Dermis blood vessel endothelial cell (primary cell): ENCODE measurements around the gene ZCCHC24. TPM values are rescaled to one million over a fixed set of nuclear protein-coding genes. Genes with fewer than 3 reads are reported as not detected.
"Not testable (repeated sequence)": the region's sequence is repeated elsewhere in the genome, so short reads cannot be mapped to it uniquely, and the experiment has no call there.

Source experiments
- DNase-seq: peaks from one replicate; pipeline ENCODE4 v3.0.0; 2010
- total RNA-seq: library from RNA; depleted of rRNA; stranded (reverse); fragments of >200 nt; gene quantifications from 2 replicates; pipeline ENCODE4 v1.2.3, GENCODE V29; 2014

The ZCCHC24 gene
- total RNA-seq, 1 donor from 2014 or later: 7.3 TPM

- DNase-seq: no peak
Observed at GRCh38 chr10:79472449-79472848, 27.0 kb upstream of the ZCCHC24 start.

- DNase-seq: no peak
Observed at GRCh38 chr10:79471776-79472175, 26.4 kb upstream of the ZCCHC24 start.

GRCh38 chr10:79470096-79470495 is 24.7 kb upstream of the ZCCHC24 start:
- DNase-seq: no peak

DNA sequence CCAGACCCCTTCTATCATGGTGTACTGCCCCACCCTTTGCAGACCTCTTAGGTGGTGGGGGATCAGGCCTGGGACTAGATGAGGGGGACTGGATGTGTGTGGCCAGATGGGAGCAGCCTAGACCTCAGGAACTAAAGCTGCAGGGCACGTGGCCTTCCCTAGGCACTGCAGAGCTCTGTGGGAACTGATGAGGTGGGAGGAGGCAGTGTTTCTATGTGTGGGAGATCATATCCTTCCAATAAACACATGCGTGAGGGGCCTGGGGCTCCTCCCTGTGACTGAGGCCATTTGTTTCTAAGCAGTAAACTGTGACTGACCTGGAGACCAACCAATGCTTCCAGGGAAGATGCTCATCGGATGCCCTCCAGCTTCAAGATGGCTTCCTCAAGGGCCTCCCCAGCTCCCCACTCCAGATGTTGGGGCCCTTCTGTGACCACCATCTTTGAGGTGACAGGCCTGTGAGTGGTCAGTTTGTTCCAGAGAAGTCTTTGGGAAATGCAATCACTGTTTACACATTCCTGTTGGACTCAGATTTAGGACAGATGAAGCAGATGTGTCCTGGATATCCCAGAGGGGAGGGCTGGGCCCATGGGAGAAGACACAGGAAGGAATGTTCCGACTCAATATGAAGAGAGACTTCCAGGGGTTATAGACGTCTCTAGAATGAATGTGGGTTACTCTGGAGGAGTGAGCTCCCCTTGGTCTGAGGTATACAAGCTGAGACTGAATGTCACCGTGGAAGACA is 23.6 kb upstream of the ZCCHC24 start:
- DNase-seq: no peak

- no peak for DNase-seq
Observed at GRCh38 chr10:79468015-79468560, 22.7 kb upstream of the ZCCHC24 start.

- no peak for DNase-seq
Observed at GRCh38 chr10:79465341-79465740, 19.9 kb upstream of the ZCCHC24 start.

DNA sequence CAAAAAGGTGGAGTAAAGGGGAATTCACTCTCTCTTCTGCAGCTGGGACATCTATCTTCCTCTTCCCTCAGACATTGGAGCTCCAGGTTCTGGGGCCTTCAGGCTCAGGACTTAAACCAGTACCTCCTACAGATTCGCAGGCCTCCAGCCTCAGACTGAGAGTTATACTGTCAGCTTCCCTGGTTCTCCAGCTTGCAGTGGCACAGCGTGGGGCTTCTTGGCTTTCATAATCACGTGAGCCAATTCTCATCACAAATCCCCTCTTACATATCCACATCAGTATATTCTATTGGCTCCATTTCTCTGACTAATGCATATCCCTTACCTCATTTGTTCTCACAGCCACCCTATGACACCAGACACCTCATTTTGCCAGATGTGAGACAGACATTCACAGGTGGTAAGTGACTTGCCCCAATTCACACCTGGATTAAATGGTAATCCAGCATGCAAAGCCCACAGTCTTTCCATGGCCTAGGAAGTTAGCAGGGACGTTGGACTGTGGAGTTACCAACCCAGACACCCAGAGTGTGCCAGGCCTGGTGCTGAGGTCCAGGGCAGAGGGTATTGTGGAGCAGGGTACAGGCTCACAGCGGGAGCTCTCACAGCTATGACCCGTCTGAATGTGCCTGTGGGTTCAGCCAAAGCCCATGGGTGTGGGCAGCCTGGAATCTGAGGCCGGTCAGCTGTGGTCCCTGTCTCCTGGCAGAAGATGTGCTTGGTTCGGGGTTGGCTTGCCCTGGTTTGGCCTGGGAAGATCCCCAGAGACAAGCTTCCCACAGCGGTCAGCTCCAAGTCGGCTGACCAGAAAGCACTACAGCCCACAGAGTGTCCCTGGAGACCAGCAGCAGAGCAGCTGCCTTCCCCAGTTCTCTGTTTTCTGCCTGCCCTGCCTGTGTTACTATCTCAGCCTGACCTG is 18.4 kb upstream of the ZCCHC24 start:
- DNase-seq: no peak

- DNase-seq: no peak
Observed at GRCh38 chr10:79460687-79461086, 15.3 kb upstream of the ZCCHC24 start.

DNA sequence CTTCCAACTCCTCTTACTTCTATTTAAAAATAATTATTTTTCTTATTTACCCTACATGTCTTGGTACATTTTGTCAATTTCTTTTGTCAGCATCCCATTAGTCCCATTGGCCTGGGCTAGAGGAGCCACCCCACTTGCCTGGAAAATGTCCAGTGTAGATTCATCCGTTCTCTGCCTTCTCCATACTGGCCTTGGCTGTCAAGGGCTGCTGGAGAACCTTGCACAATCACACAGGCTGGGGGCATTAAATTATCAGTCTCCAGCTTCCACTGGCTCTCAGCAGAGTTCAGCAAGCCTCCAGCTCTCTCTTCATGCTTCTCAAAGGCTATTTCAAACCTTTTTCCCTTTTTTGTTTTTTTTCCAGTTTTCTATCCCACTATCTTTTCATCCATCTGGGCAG is 13.8 kb upstream of the ZCCHC24 start:
- DNase-seq: no peak

DNA sequence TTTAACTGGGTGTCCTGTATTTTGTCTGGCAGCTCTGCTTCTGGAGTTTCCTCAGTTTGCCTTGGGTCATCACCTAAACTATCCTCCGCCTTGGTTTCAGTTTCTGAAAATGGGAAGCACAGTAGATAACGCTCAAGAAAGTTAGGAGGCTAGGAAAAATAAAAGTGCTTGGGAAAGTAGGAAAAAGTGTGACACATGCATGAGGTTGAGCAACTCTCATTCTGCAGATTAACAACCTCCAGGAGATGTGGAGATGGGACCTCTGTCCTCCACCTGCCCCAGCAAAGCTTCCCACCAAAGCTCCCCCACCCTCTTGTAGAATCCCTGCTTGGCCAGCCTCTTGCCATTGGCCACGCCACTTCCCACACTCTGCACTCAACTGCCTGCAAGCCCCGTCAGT is 13.1 kb upstream of the ZCCHC24 start:
- no peak for DNase-seq

GRCh38 chr10:79457256-79457785 is 11.9 kb upstream of the ZCCHC24 start:
- DNase-seq: no peak

- no peak for DNase-seq
Observed at GRCh38 chr10:79454259-79454658, 8.8 kb upstream of the ZCCHC24 start.

GRCh38 chr10:79453392-79453791 is 8.0 kb upstream of the ZCCHC24 start:
- DNase-seq: no peak

DNA sequence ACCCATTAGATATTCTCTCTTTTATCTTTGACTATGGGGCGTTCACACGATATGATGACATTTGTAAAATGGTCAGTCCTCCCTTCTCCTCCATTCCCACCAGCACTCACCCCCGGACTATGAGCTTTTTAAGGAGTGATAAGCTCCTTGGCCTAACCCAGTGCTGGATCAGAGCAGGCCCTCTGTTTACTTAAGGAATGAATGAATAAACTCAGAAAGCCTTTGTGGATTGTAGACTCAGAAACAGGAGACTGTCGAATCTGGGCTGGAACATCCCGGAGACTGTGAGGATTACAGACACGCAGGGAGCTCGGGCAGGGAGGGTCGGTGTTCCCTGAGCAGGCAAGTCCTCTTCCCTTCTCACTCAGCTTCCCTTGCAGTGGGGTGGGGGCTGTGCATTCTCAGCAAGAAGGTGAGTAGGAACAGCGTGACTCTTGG is 6.8 kb upstream of the ZCCHC24 start:
- DNase-seq: no peak

DNA sequence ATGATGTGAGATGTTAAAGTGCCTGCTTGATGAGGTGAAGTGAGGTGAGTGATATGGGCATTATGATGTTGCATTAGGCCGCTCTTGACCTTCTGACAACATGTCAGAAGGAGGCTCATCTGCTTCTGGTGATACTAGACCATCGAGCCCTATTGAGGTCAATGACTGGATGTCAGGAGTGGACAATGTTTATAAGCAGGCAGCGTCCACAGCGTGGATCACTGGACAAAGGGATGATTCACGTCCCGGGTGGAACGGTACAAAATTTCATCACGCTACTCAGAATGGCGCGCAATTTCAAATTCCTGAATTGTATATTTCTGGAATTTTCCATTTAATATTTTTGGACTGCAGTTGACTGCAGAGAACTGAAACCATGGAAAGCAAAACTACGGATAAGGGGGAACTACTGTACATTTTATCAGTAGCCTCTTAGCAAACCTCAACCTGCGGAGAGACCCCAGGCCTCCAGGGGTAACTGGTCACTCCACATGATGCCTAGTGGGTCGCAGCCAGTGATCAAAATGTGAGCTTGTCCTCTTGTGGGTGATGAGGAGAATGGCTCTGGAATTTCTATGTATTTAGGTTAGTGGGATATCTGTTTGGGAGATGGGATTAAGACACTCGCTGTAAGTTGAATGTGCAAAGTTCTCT is 5.7 kb upstream of the ZCCHC24 start:
- no peak for DNase-seq

DNA sequence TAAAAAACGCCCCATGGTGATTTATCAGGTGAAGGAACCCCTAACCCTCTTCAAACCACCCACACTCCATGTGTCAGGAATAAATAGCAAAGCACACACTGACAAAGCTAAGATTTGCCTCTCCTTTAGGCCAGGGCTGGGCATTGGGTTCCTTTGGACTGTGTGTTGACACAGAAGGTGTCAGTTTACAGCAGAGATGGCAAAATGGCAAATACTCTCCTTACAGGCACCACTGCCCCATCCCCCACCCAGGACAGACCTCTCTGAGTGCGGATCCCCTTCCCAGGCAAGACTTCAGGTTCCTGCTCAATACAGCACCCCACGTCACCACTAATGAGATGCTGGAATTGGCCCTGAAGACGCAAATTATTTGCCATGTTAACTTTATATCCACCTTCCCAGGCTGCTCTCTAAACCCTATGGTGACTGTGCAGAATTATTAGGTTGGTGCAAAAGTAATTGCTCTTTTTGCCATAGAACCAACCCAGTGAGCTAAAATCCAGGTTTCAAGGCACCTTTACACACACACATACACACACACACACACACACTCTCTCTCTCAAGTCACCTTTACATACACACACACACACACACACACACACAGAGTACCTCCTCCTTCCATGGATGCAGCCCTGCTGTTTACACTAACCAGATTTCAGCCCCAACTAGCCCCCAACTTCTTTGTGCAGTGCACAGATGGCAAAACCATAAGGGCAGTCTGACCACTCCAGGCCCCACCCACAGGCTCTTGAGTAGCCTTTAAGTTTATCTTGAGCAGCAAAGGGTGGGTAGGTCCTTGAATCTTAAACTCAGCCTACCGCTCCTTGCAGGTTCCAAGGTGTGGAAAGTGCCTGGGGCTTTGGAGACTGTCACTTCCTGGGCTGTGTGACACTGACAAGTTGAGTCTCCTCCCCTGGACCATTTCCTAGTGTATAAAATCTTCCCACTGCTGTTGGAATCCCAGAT is 4.0 kb upstream of the ZCCHC24 start:
- DNase-seq: no peak

DNA sequence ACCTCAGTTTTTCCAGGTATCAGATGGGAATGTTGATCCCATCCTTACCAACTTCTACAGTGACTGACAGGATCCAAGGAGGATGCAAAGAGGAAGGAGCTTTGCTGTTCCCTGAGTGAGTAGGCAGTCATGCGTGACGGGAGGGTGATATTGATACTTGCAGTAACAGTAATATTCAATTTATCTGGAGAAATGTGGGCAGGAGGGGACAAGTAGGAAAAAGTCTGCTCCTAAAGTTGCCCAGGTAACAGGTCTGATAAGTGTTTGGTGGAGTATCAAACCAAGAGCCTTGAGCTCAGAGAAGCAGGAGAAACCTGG is 3.3 kb upstream of the ZCCHC24 start:
- no peak for DNase-seq

GRCh38 chr10:79447911-79448731 is 2.7 kb upstream of the ZCCHC24 start:
- no peak for DNase-seq

GRCh38 chr10:79447249-79447648 is 1.8 kb upstream of the ZCCHC24 start:
- not testable (repeated sequence) for DNase-seq

- DNase-seq: peak; percentile 38
Observed at GRCh38 chr10:79446758-79447084, 1.3 kb upstream of the ZCCHC24 start.
